ENCODE data around the gene TCEA2.

Gene TCEA2

DNA sequence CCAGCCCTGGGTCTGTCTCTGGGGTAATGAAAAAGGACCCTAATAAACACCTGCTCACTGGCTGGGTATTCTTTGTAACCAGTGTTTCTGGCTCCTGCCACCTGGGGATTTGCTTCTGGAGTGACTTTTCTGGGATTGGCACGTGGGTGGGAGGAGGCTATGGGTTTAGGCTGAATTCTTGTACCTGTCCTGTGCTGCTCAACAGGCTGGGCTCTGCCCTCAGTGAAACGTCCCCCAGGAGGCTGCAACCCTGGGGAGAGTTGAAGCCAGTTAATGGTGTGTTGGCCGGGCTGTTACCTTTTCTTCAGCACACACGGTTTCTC is 37.5 kb downstream of the TCEA2 start:
- H3K9me3 Mint-ChIP-seq: peaks cover 3% of the 10 kb centered on the region
- no peaks in the 10 kb centered on the region for H3K4me1 Mint-ChIP-seq
- peaks cover 5% of the 10 kb centered on the region for H3K36me3 Mint-ChIP-seq (ENCODE audit: low read depth)
- no peak overlapping the region for H3K4me3 Mint-ChIP-seq
- peaks cover 56% of the 10 kb centered on the region for H3K27me3 Mint-ChIP-seq (ENCODE audit: low read depth)
- no peak overlapping the region for H3K27ac Mint-ChIP-seq
- TF ChIP-seq, protein P1, sequence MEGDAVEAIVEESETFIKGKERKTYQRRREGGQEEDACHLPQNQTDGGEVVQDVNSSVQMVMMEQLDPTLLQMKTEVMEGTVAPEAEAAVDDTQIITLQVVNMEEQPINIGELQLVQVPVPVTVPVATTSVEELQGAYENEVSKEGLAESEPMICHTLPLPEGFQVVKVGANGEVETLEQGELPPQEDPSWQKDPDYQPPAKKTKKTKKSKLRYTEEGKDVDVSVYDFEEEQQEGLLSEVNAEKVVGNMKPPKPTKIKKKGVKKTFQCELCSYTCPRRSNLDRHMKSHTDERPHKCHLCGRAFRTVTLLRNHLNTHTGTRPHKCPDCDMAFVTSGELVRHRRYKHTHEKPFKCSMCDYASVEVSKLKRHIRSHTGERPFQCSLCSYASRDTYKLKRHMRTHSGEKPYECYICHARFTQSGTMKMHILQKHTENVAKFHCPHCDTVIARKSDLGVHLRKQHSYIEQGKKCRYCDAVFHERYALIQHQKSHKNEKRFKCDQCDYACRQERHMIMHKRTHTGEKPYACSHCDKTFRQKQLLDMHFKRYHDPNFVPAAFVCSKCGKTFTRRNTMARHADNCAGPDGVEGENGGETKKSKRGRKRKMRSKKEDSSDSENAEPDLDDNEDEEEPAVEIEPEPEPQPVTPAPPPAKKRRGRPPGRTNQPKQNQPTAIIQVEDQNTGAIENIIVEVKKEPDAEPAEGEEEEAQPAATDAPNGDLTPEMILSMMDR (IDR thresholded peaks at IDR 0.05; ENCODE audit: unreplicated experiment in 3 of 3): no peak

DNA sequence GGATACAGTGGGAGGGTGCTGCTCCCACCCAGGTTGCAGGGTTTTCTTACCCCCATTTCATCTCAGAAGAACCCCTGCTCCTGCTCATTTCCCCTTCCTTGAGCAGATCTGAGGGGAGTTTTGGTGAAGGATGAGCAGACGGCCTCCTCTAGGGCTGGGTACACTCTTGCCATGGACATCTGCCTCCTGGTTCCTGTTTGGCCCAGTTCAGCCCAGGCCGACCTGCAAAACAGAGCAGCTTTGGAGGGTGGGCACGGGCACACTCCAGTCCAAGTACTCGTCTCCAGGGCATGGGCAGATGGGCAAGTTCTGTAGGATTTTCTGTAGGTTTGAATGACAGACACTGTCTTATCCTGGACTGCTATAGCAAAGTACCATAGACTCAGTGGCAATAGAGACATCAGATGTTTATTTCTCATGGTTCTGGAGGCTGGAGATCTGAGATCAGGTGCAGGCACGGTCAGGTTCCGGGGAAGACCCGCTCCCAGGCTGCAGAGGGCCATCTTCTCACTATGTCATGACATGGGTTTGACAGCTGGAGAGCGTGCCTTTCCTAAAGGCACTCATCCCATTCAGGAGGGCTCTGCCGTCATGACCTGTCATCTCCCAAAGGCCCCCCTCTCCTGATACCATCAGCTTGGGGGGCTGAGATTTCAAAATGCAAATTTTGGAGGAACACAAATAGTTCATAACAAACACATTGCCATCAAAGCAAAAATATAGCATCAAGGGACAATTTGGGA is 38.1 kb downstream of the TCEA2 start:
- no peaks in the 10 kb centered on the region for H3K4me1 Mint-ChIP-seq
- TF ChIP-seq, protein P1 (IDR thresholded peaks at IDR 0.05; ENCODE audit: unreplicated experiment in 3 of 3): no peak
- peak overlapping the region in 2 of 3 experiments; percentile 46 to 50 for H3K4me3 Mint-ChIP-seq
- no peak overlapping the region for H3K27ac Mint-ChIP-seq
- H3K36me3 Mint-ChIP-seq (ENCODE audit: low read depth): peaks cover 5% of the 10 kb centered on the region
- H3K27me3 Mint-ChIP-seq (ENCODE audit: low read depth): peaks cover 56% of the 10 kb centered on the region
- H3K9me3 Mint-ChIP-seq: peaks cover 3% of the 10 kb centered on the region

DNA sequence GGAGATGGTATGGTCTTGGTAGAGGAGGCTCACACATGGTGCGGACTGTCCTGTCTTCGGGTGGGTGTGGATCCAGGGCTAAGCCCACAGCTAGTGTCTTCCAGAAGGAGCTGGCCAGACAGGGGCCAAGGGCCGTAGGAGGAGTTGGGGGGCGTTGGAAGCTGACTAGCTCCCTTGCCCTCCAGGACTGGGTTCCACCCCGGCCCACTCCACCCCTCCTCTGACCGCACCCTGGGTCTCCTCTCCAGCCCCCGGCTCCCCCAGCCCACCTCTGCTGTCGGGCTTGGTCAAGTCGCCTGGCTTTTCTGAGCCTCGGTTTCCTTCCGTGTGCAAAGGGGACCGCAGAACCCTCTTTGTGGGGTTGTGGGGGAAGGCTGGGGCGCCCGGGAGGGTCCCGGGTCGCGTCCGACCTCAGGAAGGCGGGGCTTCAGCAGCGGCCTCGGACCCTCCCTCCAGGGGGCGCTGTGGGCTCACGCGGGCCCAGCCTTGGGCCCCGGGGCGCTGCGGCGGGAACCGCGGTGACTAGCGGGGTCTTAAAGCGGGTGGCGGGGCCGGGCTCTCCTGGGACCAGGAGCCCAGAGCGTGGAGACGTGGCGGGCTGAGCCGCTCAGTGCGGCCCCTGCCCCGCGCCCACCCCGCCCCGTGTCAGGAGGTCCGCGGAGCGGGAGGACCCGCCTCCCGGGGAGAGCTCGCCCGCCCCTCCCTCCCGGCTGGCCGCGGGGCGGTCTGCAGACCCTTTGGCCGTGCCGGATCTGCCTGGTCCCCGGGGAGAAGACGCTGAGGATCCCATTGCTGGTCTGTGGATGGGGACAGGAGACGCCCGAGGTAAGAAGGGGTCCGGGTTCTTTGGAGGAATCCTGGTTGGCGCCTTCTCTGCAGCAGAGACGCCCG is 39.0 kb downstream of the TCEA2 start:
- H3K27ac Mint-ChIP-seq: no peak overlapping the region
- no peaks in the 10 kb centered on the region for H3K9me3 Mint-ChIP-seq
- H3K36me3 Mint-ChIP-seq (ENCODE audit: low read depth): peaks cover under 1% of the 10 kb centered on the region
- no peaks in the 10 kb centered on the region for H3K4me1 Mint-ChIP-seq
- TF ChIP-seq, protein P1 (IDR thresholded peaks at IDR 0.05; ENCODE audit: unreplicated experiment in 3 of 3): peak; percentile 63 to 80 (median 73)
- peak overlapping the region in 2 of 3 experiments; percentile 46 to 50 for H3K4me3 Mint-ChIP-seq
- H3K27me3 Mint-ChIP-seq (ENCODE audit: low read depth): peaks cover 52% of the 10 kb centered on the region

DNA sequence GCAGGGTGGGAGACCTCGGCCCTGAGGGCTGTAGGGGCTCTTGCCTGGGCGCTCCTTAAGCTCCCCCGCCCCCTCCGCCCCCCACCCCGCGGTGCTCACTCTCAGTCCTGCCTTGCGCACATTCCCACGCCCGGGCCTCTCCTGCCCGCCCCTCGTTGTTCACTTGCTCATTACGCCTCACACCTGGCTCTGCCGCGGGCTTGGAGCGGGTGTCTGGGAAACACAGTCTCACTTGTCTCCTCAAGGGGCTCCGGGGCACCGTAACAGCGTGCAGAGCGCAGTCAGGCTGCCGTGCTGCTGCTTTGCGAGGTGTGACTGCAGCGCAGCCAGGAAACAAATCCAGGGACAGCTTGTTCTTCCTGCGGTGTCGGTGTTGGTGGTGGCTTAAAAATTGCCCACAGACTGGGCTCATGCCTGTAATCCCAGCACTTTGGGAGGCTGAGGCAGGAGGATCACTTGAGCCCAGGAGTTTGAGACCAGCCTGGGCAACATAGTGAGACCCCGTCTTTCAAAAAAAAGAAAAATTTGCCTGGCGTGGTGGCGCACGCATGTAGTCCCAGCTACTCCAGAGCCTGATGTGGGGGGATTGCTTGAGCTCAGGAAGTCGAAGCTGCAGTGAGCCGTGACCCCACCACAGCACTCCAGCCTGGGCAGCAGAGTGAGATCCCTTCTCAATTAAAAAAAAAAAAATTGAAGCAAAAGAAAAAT is 39.8 kb downstream of the TCEA2 start:
- Mint-ChIP-seq H3K4me3 (peak overlapping the region; percentile 30 to 81 (median 59)), H3K4me1 (no peaks in the 10 kb centered on the region), H3K9me3 (no peaks in the 10 kb centered on the region), H3K27ac (peak overlapping the region in 1 of 3 experiments; percentile 49), H3K27me3 (ENCODE audit: low read depth) (peaks cover 51% of the 10 kb centered on the region), H3K36me3 (ENCODE audit: low read depth) (no peaks in the 10 kb centered on the region)
- TF ChIP-seq, protein P1 (IDR thresholded peaks at IDR 0.05; ENCODE audit: unreplicated experiment in 3 of 3): no peak

DNA sequence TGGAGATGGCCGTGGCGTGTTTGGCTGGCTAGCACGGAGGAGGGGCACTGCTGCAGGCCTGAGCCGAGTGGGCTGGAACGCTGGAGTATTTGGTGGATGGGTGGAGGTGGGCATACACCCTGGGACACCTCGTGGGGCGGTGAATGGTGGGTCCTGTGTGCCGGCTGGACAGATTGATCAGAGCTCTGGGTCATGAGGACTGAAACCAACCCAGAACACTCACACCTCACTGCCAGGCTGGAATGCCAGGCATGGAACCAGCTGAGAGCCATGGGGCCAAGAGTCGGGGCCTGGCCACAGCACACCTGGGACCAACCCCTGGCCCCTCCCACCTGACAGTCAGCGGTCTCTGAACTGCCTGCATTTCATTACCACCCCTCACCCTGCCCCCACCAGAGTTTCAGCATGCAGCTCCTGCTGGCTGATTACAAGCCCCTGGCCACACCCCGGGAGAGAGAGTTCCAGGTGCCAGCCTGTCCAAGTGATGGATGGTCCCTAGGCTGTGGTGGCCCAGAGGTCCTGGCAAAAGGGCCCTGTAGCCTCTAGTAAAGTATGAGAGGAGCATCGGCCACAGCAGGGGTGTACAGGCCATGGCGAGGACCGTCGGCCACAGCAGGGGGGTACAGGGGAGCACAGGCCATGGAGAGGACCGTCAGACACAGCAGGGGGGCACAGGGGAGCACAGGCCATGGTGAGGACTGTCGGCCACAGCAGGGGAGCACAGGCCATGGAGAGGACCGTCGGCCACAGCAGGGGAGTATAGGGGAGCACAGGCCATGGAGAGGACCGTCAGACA is 41.1 kb downstream of the TCEA2 start:
- Mint-ChIP-seq H3K4me1 (no peaks in the 10 kb centered on the region), H3K27me3 (ENCODE audit: low read depth) (peaks cover 46% of the 10 kb centered on the region), H3K27ac (no peak overlapping the region), H3K36me3 (ENCODE audit: low read depth) (no peaks in the 10 kb centered on the region), H3K4me3 (no peak overlapping the region), H3K9me3 (no peaks in the 10 kb centered on the region)
- TF ChIP-seq, protein P1 (IDR thresholded peaks at IDR 0.05; ENCODE audit: unreplicated experiment in 3 of 3): no peak
